ENCODE data around the gene SHLD1.
"Not testable (repeated sequence)": the region's sequence is repeated elsewhere in the genome, so short reads cannot be mapped to it uniquely, and the experiment has no call there.

DNA sequence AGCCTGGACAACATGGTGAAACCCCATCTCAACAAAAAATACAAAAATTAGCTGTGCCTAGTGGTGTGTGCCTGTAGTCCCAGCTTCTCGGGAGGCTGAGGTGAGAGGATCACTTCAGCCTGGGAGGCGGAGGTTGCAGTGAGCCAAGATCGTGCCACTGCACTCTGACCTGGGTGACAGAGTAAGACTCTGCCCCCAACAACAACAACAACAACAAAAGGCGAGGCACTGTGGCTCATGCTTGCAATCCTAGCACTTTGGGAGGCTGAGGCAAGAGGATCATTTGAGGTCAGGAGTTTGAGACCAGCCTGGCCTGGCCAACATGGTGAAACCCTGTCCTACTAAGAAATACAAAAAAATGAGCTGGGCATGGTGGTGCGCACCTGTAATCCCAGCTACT lies 9.6 kb upstream of the SHLD1 start:
- TF ChIP-seq, protein P1, sequence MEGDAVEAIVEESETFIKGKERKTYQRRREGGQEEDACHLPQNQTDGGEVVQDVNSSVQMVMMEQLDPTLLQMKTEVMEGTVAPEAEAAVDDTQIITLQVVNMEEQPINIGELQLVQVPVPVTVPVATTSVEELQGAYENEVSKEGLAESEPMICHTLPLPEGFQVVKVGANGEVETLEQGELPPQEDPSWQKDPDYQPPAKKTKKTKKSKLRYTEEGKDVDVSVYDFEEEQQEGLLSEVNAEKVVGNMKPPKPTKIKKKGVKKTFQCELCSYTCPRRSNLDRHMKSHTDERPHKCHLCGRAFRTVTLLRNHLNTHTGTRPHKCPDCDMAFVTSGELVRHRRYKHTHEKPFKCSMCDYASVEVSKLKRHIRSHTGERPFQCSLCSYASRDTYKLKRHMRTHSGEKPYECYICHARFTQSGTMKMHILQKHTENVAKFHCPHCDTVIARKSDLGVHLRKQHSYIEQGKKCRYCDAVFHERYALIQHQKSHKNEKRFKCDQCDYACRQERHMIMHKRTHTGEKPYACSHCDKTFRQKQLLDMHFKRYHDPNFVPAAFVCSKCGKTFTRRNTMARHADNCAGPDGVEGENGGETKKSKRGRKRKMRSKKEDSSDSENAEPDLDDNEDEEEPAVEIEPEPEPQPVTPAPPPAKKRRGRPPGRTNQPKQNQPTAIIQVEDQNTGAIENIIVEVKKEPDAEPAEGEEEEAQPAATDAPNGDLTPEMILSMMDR (IDR thresholded peaks at IDR 0.05): not testable (repeated sequence)
- not testable (repeated sequence) for TF ChIP-seq POLR2A (IDR thresholded peaks at IDR 0.05)
